ENCODE results near the gene GLRX3.

DNA sequence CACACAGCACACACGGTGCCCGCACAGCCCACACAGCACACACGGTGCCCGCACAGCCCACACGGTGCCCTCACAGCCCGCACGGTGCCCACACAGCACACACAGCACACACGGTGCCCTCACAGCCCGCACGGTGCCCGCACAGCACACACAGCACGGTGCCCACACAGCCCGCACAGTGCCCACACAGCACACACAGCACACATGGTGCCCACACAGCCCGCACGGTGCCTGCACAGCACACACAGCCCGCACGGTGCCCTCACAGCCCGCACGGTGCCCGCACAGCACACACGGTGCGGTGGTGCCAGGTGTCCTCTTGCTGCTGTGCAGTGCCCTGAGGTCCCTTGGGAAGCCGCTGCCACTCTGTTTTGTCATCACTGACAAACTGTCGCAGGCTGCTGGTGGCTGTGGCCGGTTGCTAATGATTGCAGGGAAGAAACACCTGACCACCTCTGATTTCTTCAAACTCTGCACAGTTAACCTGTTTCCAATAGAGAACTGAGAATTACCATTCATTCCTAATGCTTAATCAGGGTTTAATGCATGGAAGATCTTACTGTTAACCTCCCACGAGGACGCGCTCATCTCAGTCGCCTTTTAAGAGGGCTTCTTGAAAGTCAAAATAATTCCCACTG, 66.9 kb downstream of the GLRX3 start:
- TF ChIP-seq POLR2A (IDR thresholded peaks at IDR 0.05) (no peak), EP300 (IDR thresholded peaks at IDR 0.05) (no peak)

Data from tibial nerve (tissue), 3 donors.